NCI-H748 (cell line): ENCODE results near the gene C1orf167.

Experiments
- DNase-seq: peaks from one replicate; lab custom pipeline; 2025; ENCODE audit not compliant: unreplicated experiment; lab: John Stamatoyannopoulos, UW

Gene C1orf167

GRCh38 chr1:11735854-11736745 lies 25.9 kb upstream of the C1orf167 start, which contains the start of gene AGTRAP:
Gene AGTRAP, plus strand, starts transcription at chr1:11736136. Its CDS starts 73 bp downstream, at chr1:11736209.
- DNase-seq, result peak; percentile 92

GRCh38 chr1:11736746-11737639 lies 25.0 kb upstream of the C1orf167 start:
- peak; percentile 41 for DNase-seq

- no peak for DNase-seq
These were observed 23.9 kb upstream of the C1orf167 start for GRCh38 chr1:11738096-11738495.

GRCh38 chr1:11738783-11739182 lies 23.2 kb upstream of the C1orf167 start:
- no peak for DNase-seq

DNA sequence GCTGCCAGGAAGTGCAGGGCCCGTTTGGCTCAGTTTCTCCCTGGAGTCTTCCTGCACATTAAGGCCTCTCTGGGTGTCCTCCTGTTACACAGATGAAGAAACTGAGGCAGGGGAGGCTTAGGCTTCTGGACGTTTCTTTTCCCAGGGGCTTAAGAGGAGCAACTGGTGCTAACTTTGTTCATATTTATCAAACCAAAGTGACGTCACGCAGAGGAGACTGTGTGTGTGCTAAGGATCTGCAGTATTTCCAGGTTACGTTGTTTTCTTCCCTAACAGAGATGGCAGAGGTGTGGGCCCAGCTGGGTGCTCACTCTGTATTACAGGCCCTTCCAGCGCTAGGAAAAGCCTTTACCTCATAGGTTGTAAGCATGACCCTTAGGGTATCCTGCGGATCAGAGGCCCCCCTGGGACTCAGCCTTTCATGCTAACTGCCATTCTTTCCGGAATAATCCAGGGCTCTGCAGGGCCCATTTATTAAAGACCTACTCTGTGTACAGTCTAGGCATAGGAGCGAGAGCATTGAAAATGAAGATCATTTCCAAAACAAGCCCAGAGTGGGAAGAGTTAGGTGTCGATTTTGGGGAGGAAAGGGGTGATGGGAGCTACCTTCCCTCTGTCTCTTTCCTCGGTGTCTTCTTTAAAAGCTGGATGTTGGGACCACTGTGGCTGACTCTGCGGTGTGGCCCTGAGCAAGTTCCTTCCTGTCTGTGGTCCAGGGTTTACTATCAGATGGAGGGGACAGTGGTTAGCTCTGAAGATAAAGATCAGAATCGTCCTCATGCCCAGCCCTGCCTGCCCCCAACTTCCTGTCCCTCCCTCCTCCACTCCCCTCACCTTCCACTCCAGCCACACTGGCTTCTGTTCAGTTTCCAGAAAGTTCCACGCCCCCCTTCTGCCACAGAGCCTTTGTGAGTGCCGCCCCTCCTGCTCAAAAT lies 21.5 kb upstream of the C1orf167 start:
- no peak for DNase-seq

DNA sequence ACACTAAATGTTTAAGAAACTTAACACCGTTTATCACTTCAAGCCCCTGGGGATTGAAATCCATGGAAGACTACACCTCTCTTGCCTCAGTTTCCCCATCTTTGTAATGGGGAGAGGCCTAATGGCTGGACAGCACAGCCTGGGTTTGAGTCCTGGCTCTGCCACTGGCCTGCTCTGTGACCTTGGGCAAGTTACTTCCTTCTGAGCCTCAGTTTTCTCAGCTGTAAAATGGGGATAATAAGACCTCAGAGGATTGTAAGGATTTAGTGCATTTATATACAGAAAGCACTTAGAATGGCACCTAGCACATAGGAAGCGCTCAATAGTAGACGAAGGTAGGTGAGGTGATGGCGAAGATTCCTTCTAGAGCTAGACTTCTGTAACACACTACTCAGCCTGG lies 20.5 kb upstream of the C1orf167 start:
- no peak for DNase-seq

GRCh38 chr1:11741919-11742558 lies 20.0 kb upstream of the C1orf167 start:
- no peak for DNase-seq

GRCh38 chr1:11744287-11744686 lies 17.7 kb upstream of the C1orf167 start:
- no peak for DNase-seq

- no peak for DNase-seq
These were observed 15.9 kb upstream of the C1orf167 start for GRCh38 chr1:11746092-11746491.

DNA sequence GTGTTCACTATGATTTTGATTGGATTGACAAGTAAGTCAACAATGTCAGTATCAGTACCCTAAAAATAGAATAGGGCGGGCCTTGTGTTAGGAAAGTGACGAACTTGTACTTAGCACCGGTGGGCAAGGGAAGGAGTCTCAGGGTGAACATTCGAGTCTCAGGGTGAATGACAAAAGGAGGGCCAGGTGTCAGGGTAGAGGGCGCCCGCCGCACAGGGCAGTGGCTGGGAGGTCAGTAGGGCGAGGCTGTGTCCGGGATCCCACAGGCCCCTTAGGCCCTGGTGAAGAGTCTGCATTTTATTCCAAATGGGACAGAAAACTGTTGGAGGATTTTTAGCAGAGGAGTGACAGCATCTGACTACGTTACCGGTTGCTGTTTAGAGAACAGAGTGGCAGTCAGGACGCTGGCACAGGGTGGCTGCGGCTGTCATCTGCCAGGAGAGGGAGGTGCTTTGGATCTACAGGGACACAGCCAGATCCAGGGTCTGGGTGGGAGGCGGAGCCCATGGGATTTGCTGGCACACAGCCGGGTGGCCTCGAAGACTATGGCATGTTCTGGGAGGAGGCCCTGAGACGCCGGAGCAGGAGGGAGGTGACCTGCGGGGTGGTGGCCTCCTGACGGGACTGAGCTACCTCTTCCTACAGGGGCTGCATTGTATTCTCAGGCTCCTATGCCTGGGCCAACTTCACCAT lies 15.1 kb upstream of the C1orf167 start:
- no peak for DNase-seq

DNA sequence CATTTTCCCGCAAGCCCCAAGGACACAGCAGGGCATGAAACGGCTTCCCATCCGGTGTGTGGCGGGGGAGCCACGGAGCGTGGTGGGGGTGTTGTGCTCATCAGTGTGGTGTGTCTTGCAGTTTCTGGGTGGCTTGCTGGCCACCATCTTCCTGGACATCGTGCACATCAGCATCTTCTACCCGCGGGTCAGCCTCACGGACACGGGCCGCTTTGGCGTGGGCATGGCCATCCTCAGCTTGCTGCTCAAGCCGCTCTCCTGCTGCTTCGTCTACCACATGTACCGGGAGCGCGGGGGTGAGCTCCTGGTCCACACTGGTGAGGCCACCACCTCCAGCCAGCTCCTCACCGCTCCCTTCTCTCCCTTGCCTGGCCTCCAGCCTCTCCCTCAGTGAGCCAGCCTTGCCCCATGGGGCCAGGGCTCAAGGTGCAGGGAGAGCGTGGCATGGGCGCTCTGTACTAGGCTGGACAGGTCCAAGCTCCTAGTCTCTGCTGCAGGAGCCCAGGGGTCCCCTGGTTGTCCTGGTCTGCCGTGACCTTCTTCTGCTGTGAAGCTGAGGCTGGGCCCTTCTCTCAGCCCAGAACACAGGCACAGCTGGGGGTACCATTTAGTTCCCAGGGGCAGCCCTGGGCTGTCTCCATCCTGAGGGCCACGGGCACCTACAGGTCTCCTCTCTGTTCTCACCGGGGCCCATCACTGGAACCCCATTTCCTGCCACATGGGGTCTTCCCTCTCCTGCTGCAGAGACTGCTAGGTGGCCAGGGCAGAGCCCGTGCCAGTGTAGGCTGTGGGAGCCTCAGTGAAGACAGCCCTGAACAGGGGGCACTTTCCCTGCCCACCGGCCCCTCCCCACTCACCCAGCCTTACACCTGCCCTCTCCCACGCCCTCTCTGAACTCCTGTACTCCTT lies 13.4 kb upstream of the C1orf167 start:
- DNase-seq, result no peak

GRCh38 chr1:11749203-11749689 lies 12.7 kb upstream of the C1orf167 start:
- peak; percentile 63 for DNase-seq

- DNase-seq, result no peak
These were observed 12.0 kb upstream of the C1orf167 start for GRCh38 chr1:11749996-11750395.

- DNase-seq, result no peak
These were observed 10.9 kb upstream of the C1orf167 start for GRCh38 chr1:11751087-11751486.

DNA sequence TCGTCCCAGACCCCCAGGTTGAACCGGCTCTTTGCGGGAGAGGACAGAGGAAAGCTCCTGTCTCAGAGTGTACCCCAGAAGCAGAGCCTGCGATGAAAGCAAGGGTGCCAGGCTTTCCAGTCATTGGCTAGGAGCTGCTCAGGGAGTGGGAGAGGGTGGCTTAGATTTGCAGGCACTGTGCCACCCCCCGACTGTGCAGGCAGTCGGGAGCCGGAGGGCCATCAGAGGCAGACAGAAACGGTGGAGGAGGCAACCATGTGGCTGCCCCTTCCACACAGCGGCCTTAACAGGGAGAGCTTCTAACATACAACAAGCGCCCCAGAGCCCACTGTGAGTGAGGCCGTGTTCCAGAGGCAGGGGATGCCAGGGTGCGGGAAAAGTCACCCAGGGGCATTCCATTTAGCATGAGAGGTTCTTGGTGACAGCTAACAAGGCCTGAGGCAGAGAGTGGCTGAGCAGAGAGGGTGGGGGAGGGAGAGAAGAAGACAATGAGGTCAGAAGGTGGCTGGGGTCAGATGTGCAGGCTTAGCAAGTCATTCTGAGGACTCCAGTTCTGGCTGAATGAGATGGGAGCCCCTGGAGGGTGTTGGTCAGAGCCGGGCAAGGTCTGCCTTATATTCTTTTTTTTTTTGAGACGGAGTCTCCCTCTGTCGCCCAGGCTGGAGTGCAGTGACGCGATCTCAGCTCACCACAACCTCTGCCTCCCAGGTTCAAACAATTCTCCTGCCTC lies 9.5 kb upstream of the C1orf167 start:
- DNase-seq, result no peak

- DNase-seq, result no peak
These were observed 8.3 kb upstream of the C1orf167 start for GRCh38 chr1:11753555-11754208.

DNA sequence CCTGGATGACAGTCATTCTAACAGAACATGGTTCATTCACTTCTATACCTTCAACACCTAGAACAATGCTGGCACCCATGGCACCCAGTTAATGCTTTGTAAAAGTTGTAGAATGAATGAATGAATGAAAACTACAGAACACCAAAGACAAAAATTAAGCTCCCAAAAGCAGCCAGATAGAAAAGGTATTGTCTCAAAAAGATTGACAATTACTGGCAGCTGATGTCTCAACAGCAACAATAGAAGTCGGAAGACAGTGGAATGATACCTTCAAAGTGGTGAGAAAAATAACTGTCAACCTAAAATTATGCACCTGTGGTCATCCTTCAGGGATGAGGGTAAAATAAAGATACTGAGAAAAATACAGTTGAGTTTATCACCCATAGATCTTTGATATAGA lies 4.9 kb upstream of the C1orf167 start:
- DNase-seq, result no peak
